NCI-H1436 (cell line): Measurements from ENCODE around the gene NECAB2.

Experiments
- DNase-seq: peaks from one replicate; lab custom pipeline; 2025; lab: John Stamatoyannopoulos, UW

NECAB2 gene

DNA sequence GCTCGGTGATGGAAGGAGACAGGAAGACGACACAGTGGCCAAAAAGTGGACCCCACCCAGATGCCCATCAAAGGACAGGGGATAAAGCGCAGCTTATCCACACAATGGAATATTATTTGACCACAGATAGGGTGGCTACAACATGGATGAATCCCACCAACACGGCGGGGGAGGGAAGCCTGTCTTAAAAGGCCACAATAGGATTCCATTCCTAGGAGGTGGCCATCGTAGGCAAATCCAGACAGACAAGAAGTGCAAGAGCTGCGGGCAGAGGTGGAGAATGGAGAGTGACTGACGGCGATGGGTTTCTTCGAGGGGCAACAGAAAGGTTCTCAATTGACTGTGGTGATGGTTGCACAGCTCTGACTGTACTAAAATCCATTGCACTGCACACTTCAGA is 58.6 kb downstream of the NECAB2 start:
- no peak for DNase-seq

DNA sequence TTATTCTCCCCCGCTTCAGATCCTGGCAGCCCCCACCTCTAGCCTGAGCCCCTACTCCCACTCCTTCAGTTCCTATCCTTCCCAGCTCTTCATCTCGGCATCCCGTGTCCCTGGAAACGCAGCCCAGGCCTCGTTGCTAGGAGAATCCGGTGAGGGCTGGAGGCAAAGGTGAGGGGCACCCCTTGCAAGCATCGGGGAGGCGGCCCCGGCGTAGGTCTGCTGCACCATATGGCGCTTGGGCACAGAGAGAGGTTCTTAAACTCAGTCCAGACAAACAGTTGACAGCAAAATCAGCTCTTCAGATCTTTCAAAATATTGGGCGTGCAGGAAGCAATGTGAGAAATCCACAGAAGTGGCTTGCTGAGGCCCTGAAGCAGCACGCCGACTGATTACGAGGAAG is 59.6 kb downstream of the NECAB2 start:
- DNase-seq, result no peak

DNA sequence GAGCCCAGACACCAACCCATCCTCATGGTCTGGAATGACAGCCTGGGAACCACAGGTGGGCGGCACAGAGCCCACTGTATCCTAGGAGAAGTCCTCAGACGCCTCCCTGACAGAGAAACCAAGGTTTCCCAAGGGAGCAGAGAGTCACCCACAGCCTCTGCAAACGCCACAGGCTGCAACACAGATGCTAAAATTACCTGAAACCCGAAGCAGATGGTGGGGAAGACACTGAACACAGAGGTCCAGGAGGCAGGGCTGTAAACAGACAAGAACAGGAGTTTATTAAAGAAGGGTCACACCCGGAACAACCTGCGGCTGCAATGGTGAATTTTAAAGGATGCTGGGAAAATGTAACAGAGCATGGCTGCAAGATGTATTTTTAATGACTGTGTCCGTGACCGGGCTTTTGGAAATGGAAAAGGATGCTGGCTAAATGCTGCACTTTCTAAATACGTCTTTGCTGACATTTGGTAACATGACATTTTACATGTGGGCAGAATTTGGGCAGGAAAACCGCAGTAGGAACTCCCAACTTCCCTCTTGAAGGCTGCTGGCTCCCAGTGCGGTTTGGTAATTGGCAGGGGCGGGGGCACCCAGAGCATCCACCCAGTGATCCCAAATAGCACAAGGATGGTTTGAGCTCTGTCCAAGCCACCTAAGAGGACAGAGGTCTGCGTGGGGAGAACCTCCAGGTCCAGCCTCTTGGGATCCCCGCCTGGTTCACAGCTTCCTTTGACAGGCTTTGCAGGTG is 61.4 kb downstream of the NECAB2 start:
- no peak for DNase-seq

DNA sequence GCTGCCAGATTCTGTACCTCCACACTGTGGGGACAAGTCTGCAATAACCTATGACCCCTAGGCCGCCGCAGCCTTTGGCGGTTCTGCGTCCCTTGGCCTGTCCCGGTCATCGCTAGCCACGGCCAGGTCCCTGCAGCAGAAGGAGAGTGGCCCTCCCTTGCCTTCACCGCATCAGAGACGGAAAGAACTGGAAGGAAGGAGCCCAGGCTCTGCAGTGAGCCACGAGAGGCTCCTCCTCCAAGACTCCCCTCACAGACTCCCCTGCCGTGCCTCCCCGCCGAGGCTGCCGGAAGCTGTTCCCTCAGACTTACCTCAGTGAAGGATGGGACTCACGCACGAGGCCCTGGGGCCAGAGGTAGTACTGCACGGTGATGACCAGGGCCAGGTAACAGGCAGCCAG is 63.5 kb downstream of the NECAB2 start:
- no peak for DNase-seq

DNA sequence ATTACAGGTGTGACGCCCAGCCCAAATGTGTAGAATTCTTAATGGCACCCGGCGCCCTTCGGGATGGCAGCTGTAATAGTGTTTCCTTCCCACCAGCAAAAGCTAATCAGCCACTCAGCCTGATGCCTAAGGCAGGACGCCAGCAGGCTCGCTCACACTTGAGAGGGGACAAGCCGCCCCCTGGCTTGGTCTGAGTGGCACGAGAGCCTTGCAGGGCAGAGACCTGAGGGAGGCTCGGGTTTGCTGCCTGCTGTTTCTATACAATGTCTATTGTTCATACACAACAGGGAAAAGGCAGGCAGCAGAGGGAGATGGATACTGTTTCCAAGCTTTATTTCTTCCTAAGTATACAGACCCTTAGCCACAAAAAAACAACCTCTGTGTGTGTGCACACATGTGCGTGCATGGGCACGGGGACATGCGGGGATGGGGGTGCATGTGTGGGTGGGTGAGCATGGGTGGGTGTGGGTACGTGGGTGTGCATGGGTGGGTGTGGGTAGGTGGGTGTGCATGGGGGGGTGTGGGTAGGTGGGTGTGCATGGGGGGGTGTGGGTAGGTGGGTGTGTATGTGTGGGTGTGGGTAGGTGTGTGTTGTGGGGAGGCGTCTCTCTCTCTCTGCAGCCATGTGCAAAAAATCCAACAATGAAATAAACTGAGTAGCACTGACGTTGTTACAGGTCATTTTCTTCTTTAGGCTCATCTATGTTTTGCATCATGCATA is 64.6 kb downstream of the NECAB2 start:
- no peak for DNase-seq

DNA sequence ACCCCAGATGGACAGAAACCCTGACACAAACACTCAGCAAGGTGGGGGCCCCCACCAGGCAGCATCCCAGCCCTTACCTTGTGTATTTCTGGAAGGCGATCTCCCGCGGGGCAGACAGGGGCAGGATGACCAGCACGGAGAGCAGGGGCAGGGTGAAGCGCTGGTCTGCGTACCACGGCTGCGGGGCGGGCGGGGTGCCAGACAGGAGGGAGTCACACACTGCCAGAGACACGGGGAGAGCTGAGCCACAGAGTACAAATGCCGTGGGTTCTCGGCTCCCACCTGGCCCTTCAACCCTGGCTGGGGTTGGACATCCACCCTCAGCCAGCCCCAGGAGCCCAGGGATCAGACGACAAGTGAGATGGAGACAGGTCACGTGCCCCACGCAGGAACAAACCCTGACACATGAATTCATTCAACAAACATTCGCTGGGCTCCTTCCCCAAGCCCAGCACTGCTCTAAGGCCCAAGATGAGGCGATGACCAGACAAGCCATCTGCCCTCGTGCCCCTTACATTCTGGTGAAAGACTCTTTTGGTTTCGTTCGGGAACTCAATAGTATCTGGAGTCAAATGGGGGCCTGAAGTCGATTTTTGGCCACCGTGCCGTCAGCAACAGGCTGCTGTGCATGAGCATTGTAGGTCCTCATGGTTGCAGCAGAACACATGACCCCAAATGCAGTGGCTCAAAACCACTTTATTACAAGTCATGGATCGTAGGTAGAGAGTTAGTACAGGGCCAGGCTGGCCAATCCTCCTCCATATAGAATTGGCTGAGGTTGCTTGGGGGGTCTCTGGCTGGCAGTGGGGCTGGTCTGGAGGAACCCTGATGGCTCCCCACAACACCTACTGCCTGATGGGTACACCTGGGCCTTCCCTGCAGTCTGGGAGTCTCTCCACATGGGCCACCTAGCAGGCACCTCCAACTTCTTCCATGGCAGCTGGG is 65.5 kb downstream of the NECAB2 start:
- DNase-seq, result no peak

DNA sequence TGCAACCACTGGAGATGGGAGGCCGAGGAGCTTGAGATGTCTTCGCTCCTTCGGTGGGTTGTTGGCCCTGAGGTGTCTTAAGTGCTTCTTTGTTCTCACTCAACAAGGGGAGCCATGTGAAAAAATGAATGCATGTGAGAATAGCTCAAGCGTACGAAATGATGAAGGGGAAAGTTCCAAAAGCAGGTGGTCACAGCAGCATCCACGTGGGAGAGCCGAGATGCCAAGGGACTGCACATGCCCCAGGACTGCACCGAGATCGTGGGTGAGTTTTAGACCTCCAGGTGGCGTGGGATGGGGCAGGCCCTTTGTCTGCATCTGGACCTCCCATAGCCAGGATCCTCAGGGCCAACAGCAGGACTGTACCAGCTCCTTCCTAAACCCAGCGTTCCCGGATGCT is 66.5 kb downstream of the NECAB2 start:
- DNase-seq, result no peak

DNA sequence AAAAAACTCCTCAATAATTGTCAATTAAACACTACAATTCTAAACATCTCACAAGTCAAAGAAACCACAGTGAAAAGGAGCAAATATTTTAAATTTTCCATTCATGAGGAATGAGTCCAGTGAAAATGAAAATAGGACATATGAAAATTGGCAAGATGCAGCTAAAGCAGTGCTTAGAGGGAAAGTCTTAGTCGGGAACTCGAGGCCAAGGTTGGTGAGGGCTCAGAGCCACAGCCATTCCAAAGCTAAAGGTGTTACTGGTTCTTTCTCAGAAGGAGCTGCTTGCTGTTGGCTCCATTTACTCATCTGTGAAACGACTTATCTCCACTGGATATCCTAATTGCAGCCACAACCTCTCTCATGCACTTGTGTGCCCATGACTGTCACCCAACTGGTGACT is 68.1 kb downstream of the NECAB2 start:
- no peak for DNase-seq

DNA sequence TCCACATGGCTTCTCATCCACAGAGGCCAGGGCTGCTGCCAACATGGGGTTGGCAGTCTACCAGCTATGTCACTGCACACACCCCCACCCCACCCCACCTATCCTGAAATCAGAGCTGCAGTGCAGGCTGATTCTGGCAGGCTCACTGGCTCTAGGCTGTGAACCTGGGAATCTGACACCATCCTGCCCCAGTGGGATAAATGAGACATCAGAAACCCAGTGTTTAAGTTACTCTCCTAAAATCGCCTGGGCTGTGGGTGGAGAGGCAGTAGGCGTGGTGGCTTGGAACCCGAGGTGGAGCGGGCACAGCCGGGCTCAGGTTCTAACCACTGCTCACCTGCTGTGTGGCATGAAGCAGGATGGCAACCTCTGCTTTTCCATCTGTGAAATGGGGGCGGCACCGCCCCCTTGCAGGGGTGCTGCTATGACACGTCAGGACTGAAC is 69.0 kb downstream of the NECAB2 start:
- DNase-seq, result no peak

DNA sequence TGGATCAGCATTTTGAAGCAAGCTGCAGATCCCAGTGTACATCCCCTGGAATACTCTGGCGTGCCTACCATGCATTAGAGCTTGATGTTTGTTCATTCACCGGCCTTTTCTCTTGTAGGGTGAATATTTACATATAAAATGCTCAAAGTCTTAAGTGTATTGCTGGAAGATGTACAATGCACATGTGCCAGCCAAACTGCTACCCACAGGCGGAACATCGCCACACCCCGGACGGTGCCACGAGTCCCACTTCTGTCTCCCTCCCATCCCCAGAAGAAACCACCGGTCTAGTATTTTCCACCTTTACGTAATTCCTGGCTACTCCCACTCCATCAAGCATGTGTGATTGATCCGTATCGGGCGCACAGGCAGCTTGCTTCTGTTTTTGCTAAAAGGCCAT is 70.4 kb downstream of the NECAB2 start:
- no peak for DNase-seq

DNA sequence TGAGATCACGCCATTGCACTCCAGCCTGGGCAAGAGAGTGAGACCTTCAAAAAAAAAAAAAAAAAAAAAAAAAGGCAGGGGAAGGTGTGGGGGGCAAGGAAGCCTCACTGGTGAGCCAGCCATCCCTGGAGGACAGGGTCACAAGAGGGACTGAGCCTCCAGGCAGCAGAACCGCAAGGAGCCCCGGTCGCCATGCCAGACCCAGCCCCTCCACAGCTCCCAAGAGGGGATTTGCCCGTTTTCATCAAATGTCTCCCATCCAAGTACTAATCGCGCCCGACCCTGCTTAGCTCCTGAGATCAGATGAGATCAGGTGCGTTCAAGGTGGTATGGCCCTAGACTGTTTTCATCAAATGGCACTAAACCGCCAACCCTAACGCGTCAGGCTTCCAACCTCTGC is 71.7 kb downstream of the NECAB2 start:
- no peak for DNase-seq

DNA sequence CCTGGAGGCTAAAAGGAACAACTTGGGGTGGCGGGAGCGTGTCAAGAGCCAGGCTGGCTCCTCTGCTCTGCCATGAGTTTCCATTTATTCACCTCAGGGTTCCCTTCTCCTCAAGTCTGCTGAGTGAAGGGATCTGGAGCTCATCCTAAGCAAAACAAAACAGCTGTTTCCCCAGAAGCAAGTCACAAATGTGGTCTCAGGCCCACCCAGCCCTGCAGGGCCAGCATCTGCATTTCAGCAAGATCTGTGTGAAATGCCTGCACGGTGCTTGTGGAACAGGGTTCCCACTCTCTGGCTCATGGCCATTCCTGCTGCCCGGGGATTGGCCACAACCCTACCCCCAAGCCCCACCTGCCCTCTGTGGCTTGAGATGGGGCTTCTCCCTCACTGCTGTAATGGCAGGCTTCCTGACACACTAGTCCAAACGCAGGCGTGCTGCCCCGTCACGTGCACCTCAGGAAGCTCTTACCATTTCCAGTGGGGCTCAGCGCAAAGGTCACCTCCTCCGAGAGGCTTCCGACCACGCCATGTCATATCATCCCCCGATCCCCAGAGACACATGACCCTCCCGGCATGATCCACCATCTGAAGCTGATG is 72.3 kb downstream of the NECAB2 start:
- DNase-seq, result no peak

DNA sequence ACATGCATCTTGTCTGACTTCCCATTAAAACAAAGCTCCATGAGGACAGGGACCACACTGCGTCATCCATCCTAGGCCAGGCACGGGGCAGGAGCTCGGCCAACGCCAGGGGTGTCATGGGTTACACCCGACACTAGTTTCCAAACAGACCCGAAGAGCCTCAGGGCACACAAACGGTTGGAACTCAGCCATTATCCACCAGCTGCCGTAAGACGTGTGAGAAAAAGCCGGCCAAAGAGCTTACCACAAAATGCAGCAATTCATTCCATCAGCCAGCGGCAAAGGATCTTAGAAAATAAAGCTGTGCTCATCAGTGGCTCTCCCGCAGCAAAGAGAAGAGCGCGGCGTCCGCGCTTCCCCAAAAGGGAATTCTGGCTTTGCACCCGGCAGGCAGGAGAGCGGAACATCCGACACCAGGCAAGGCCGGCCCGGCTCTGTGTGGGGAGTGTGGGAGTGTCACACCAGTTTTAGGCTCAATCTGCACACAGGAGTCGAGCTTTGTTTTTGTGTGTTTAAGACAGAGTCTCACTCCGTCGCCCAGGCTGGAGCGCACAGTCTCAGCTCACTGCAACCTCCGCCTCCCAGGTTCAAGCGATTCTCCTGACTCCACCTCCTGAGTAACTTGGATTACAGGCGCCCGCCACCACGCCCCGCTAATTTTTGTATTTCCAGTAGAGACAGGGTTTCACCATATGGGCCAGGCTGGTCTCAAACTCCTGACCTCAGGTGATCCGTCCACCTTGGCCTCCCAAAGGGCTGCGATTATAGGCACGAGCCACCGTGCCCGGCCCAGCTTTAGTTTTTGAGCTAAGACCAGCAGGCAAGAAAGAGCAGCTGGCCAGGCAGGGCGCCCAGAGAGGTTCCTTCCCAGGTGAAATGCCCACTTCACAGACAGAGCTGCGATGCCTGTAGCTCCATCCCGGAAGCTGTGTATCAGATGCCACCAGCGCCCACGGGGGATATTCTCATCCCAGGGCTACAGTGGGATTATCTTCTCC is 73.1 kb downstream of the NECAB2 start:
- no peak for DNase-seq

DNA sequence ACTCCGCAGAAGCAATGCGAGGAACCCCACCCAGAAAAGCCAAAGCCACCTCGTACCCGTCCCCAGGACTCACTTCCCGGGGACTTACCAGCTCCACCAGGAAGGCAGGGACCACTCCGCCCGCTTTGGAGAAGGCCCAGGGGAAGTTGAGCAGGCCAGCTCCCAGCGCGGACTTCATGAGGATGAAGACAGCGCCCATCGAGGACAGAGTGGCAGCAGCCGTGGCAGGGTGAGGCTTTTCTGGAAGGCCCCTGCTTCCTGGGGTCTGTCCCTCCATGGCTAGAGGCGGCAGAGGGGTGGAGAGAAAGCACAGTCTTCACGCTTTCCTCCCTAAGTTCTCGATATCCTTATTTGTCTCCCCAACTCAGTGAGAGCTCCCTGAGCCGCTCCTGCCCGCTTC is 73.8 kb downstream of the NECAB2 start:
- no peak for DNase-seq

DNA sequence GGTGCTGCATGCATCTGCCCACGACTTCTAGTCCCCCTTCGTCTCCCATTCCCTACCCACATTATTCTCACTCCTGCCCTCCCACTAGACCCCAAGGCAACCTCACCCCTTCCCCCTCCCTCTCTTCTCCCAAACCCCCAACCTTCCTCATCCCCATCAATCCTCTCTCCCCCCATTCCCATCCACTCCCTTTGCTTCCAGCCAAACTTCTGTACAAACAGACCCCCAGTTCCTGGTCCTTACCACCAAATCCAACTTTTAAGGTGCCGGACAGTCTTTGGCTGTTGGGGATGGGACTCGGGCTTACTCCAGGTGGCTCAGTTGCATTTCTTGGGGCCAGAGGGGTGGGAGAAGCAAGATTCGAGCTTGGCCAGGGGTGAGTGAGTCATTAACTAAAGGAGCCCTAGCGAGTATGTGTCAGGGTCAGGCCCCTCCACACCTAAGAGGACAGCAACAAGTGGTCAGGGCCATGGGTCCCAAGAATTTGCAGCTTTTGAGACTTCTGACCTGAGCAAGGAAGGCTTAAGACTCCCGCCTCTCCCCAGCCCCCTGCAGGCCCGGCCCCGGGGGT is 74.3 kb downstream of the NECAB2 start, which contains the start of gene SLC38A8:
TSS of gene SLC38A8 (minus strand) at position 488 of the 571 bp plus-strand sequence. CDS start 638 bp downstream, outside the sequence.
- no peak for DNase-seq

DNA sequence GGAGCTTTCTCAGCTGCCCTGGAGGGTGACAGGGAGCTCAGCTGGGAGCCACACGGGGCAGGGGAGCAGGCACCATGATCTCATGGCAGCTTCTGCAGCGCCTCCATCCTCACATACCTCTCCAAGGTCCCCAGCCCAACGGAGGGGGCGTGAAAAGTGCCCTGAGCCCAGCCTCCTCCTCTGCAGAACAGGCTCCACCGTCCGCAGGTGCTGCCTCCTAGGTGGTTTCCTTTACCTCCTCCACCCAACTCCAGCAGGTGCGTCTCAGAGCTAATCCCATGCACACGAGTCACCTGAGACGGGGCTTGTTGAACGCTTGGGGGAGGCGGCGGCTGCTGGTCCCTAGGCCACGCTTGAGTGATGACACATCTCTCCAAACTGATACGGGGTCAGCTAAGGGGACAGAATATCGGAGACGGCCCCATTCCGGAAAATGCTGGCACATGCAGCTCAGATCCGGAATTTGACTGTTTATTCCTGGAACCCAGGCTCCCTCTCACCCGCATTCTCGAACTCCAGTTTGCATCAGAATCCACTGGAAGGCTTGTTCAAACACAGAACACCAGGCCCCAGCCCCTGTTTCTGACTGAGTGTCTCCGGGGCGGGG is 74.9 kb downstream of the NECAB2 start:
- peak; percentile 66 for DNase-seq

DNA sequence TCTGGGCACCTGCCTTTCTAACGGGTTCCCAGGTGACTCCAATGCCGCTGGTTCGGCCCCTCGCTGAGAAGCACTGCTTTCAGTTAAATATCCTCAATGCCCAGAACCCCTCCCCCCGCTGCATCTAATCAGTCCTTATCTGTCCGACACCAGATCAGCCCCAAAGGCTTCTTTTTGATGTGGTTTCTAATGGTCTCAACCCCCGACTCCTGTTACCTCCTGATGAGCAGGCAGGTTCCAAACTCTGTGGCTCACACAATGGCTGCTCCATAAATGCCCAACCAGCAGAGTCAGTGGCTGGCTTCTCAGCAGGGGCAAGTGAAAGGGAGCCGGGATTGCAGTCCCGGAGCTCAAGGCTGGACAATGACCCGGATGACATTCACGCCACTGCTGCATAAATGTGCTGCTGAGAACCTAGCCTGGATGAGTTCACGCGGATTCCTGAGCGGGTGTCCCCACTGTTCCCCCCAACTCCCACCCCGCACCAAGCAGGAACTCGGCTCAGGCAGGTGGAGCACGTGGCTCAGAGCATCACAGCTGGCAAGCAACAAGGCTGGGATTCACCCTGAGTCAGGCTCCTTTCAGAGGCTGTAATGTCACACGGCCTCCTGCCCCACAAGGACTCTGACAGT is 75.6 kb downstream of the NECAB2 start:
- no peak for DNase-seq

DNA sequence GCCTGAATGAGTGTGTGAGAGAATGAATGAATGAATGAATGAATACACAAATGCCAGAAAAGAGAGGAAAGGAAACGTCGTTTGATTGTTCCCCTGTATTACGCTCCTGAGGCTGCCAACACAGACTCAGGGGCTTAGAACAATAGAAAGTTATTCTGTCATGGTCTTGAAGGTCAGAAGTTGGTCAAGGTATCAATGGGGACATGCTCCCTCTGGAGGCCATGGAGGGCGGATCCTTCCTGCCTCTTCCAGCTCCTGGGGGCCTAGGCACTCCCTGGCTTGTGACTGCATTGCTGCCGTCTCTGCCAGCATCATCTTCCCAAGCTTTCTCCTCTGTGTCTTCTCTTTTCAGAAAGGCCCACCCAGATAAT is 76.1 kb downstream of the NECAB2 start:
- DNase-seq, result no peak

DNA sequence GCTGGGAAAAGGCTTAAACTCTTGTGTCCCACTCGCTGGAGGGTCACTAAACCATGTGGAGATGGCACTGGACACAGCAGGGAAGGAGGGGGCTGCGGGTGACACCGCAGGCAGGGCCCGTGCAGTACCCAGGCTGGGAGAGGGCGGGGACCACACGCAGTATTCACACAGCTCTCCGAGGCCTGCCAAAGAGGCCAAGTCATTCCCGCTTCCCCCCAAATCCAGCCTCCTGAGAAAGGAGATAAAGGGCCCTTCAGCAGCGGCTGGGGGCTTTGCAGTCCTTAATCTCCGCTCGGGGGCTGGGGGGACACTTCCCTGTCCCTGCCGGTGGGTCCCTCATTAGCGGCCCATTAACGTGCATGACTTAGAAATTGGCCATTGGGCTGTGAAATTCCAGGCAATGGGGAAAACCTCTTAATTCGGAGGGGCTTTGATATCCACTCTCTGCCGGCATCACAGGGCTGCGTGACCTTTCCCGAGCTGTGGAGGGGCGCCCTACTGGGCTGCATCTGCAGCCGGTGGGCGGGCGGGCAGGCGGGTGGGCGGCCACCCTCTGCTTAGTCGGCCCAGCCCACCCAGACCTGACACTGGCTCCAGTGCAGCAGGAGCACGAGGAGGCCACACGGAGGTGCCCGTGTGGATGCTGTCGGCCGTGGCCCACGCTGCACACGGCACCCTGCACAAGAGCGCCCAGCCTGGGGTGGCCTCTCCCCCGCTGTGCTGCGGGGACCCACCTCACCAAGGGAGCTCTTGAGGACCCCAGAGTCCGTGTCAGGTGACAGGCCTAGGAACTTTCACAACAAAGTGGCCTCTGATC is 77.2 kb downstream of the NECAB2 start:
- DNase-seq, result no peak
